C4-2B (cell line): ENCODE measurements around the gene M1AP.

Experiments used
- H3K27ac ChIP-seq: fragments of 450-650 bp; 2 replicates; pipeline ENCODE4 v1.5.1; 2017
- ZFX ChIP-seq: fragments of 450-650 bp; IDR thresholded peaks from 2 replicates; pipeline ENCODE4 v1.6.1; 2017
- TF ChIP-seq, protein P1 (sequence below): fragments of 450-650 bp; conservative IDR thresholded peaks from 2 replicates; pipeline ENCODE4 v1.5.1; 2017; ENCODE audit warnings: mild to moderate bottlenecking

M1AP gene

GRCh38 chr2:74528600-74529356, 119.4 kb downstream of the M1AP start:
- H3K27ac ChIP-seq: peak overlapping the region; percentile 94
- TF ChIP-seq ZFX: no peak
- TF ChIP-seq, protein P1, sequence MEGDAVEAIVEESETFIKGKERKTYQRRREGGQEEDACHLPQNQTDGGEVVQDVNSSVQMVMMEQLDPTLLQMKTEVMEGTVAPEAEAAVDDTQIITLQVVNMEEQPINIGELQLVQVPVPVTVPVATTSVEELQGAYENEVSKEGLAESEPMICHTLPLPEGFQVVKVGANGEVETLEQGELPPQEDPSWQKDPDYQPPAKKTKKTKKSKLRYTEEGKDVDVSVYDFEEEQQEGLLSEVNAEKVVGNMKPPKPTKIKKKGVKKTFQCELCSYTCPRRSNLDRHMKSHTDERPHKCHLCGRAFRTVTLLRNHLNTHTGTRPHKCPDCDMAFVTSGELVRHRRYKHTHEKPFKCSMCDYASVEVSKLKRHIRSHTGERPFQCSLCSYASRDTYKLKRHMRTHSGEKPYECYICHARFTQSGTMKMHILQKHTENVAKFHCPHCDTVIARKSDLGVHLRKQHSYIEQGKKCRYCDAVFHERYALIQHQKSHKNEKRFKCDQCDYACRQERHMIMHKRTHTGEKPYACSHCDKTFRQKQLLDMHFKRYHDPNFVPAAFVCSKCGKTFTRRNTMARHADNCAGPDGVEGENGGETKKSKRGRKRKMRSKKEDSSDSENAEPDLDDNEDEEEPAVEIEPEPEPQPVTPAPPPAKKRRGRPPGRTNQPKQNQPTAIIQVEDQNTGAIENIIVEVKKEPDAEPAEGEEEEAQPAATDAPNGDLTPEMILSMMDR: no peak

GRCh38 chr2:74527741-74528140, 120.4 kb downstream of the M1AP start:
- TF ChIP-seq ZFX: no peak
- TF ChIP-seq, protein P1: no peak

GRCh38 chr2:74526649-74527230, 121.4 kb downstream of the M1AP start:
- no peak for TF ChIP-seq ZFX
- TF ChIP-seq, protein P1: no peak
- no peak overlapping the region; the same call in 1 of the 2 replicates for H3K27ac ChIP-seq

More at GRCh38 chr2:74527741-74528140, 120.4 kb downstream of the M1AP start:
- H3K27ac ChIP-seq: peak overlapping the region; percentile 94; the same call in 1 of the 2 replicates

- TF ChIP-seq ZFX: no peak
- TF ChIP-seq, protein P1: no peak
- peak within 1 kb of the TSS; percentile 30; the same call in 1 of the 2 replicates for H3K27ac ChIP-seq
Measured at GRCh38 chr2:74525717-74526648, 122.1 kb downstream of the M1AP start, which contains the start of gene DQX1. TSS of gene DQX1 (minus strand) at chr2:74526231. CDS start at chr2:74525729, 502 bp downstream.

DNA sequence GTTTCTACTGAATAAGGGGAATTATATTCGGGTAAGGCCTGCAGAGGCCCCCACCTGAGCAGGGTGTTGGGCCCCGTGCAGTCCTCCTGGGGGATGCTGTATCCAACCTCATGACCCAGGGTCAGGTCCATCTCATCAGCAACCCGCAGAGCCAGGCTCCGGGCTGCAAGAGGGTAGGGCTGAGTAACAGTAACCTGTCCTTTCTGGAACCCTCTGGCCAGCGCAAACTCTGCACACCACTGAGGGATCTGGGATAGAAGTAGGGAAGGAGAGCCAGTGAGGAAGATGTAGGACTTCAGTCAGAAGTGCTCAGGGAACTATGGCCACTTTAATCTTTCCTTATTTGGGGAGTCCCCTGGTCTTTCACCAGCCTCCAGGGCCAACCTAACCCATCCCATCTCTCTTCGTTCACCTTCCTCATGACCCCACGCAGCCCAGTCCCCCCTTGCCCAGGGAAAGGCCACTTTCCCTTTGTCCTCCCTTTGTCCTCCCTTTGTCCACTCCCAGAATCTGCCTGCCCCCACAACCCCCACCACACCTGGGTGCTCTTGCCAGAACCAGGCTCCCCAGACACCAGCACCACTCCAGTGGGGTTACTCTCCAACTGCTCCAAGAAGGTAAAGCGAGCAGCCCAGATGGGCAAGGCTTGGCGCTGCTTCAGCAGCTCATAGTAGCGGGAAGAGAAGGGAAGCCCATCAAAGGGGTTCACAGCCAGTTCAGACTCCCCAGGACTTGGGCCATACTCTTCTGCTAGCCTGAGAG, 123.0 kb downstream of the M1AP start:
- H3K27ac ChIP-seq: peak overlapping the region; percentile 30; the same call in 1 of the 2 replicates
- TF ChIP-seq ZFX: no peak
- TF ChIP-seq, protein P1: no peak

DNA sequence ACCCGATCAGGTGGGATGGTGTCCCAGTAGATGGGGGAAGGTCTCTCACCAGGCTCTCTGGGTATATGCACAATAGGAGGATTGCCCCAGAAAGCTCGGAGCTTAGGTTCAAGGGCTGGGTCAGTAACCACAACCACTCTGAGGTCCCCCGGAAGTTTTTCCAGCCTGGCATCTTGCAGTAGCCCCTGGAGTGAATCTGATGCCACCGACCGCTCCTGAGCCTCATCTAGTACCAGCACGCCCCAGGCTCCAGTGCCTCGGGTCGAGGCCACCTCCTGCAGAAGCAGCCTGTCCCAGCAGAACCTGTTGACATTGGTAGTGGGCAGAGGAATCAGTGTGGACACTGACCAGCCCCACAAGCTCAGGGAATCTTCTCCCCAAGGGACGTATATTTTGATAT, 124.1 kb downstream of the M1AP start:
- TF ChIP-seq ZFX: no peak
- TF ChIP-seq, protein P1: no peak
- no peak overlapping the region for H3K27ac ChIP-seq
